Transverse colon (tissue), 4 donors: ENCODE measurements around the gene CFAP58. TPM values are rescaled to one million over a fixed set of nuclear protein-coding genes. Genes with fewer than 3 reads are reported as not detected.

Experiments
- DNase-seq: peaks from one replicate; pipeline ENCODE4 v3.0.0-alpha.2; 2019
- H3K27ac ChIP-seq, 4 donors: fragments of 200-600 bp; sonication (generic); 2 replicates each; pipeline ENCODE4 v1.5.1; 2016 to 2018; ENCODE audit warnings: inconsistent platforms in 4 of 4
- H3K27me3 ChIP-seq: fragments of 200-600 bp; sonication (generic); 2 replicates; pipeline ENCODE4 v1.5.1; 2017; ENCODE audit warnings: inconsistent platforms
- H3K36me3 ChIP-seq, 4 donors: fragments of 200-600 bp; sonication (generic); 2 replicates each; pipeline ENCODE4 v1.5.1; 2017 to 2019; ENCODE audit warnings: inconsistent platforms in 4 of 4
- H3K4me1 ChIP-seq, 4 donors: fragments of 200-600 bp; sonication (generic); 2 replicates each; pipeline ENCODE4 v1.5.1; 2017 to 2020; ENCODE audit warnings: inconsistent platforms in 4 of 4
- H3K4me3 ChIP-seq, 4 donors: fragments of 200-600 bp; sonication (generic); 1 replicate in 1 of 4; 2 replicates in 3 of 4; pipeline versions ENCODE4 v1.5.1 to v1.6.1; 2017 to 2019; ENCODE audit warnings: inconsistent platforms in 4 of 4
- H3K9me3 ChIP-seq, 2 donors: fragments of 200-600 bp; sonication (generic); 2 replicates each; pipeline ENCODE4 v1.5.1; 2017 to 2019; ENCODE audit warnings: inconsistent platforms in 2 of 2
- EP300 ChIP-seq: sonication (generic); formaldehyde crosslinking; IDR thresholded peaks from one replicate; pipeline ENCODE4 v1.6.1; 2017; ENCODE audit warnings: antibody characterized with exemption, low read depth
- POLR2A ChIP-seq: fragments of 450-650 bp; IDR thresholded peaks from one replicate; pipeline ENCODE4 v1.6.1; 2016; ENCODE audit warnings: antibody characterized with exemption, mild to moderate bottlenecking, moderate library complexity
- POLR2AphosphoS5 ChIP-seq, 3 donors: sonication (generic); formaldehyde crosslinking; IDR thresholded peaks; one replicate each; pipeline ENCODE4 v1.6.1; 2016; ENCODE audit warnings: antibody characterized with exemption in 3 of 3
- WGBS, 2 donors: methylation state at CpG; one replicate each; pipeline ENCODE4 v1.1.5; 2018; ENCODE audit warnings: low coverage in 1 of 2; 5-methylcytosine and 5-hydroxymethylcytosine counted together
- in situ Hi-C, 4 donors: fragments of 200-750 bp; cut with MboI; loops; one replicate each; pipeline versions ENCODE4 v1.15.0 to v1.15.1; 2017; ENCODE audit warnings: low sequenced_read_pairs in 3 of 4, low pct_ligation_motif_present in 1 of 4, low pct_unique_long_range_greater_than_20kb in 1 of 4
- intact Hi-C: fragments of 100-400 bp; cut with DNase I; formaldehyde crosslinking; loops from one replicate; pipeline ENCODE4 v1.15.1; 2023; ENCODE audit warnings: low total_unique reads
- total RNA-seq, 4 donors: library from RNA; depleted of rRNA; stranded (reverse); fragments of >200 nt; gene quantifications; one replicate each; pipeline ENCODE4 v1.1.0, GENCODE V29; 2016
- TF ChIP-seq, protein P1 (sequence below), 5 experiments: fragments of 200-600 bp in 3 of 5; fragments of 450-650 bp in 2 of 5; sonication (generic) in 3 of 5; IDR thresholded peaks; 1 replicate in 2 of 5; 2 replicates in 3 of 5; pipeline ENCODE4 v1.5.1; 2016 to 2017; ENCODE audit warnings: antibody characterized with exemption in 5 of 5, inconsistent platforms in 3 of 5, mild to moderate bottlenecking in 2 of 5, moderate library complexity in 1 of 5

Gene CFAP58
- total RNA-seq, 4 donors from 2014 or later = 0.16 to 0.27 TPM; not detected in 2

- no peaks in the 10 kb centered on the region for H3K9me3 ChIP-seq
- no peaks in the 10 kb centered on the region for H3K27me3 ChIP-seq
- DNase-seq = no peak
- no peaks in the 10 kb centered on the region for H3K4me1 ChIP-seq
- no peak overlapping the region for H3K4me3 ChIP-seq
- no peaks in the 10 kb centered on the region for H3K36me3 ChIP-seq
- intact Hi-C loops = no loop called here
- 40 to 57% methylated on average over 6 to 7 of the region's 7 CpGs for WGBS, 2 donors
- no peak for TF ChIP-seq POLR2A
- TF ChIP-seq EP300 = no peak
- TF ChIP-seq POLR2AphosphoS5 (IDR thresholded peaks at IDR 0.05) = no peak
- TF ChIP-seq, protein P1, sequence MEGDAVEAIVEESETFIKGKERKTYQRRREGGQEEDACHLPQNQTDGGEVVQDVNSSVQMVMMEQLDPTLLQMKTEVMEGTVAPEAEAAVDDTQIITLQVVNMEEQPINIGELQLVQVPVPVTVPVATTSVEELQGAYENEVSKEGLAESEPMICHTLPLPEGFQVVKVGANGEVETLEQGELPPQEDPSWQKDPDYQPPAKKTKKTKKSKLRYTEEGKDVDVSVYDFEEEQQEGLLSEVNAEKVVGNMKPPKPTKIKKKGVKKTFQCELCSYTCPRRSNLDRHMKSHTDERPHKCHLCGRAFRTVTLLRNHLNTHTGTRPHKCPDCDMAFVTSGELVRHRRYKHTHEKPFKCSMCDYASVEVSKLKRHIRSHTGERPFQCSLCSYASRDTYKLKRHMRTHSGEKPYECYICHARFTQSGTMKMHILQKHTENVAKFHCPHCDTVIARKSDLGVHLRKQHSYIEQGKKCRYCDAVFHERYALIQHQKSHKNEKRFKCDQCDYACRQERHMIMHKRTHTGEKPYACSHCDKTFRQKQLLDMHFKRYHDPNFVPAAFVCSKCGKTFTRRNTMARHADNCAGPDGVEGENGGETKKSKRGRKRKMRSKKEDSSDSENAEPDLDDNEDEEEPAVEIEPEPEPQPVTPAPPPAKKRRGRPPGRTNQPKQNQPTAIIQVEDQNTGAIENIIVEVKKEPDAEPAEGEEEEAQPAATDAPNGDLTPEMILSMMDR (IDR thresholded peaks at IDR 0.05) = no peak
- in situ Hi-C loops = no loop called here
- no peak overlapping the region for H3K27ac ChIP-seq
Observed at GRCh38 chr10:104487794-104488438, 134.3 kb downstream of the CFAP58 start.

- TF ChIP-seq POLR2A (no peak), POLR2AphosphoS5 (IDR thresholded peaks at IDR 0.05) (no peak), EP300 (no peak)
- TF ChIP-seq, protein P1 (IDR thresholded peaks at IDR 0.05) = no peak
- intact Hi-C loops = no loop called here
- Histone ChIP-seq H3K36me3 (no peaks in the 10 kb centered on the region), H3K27me3 (no peaks in the 10 kb centered on the region), H3K27ac (no peak overlapping the region), H3K9me3 (no peaks in the 10 kb centered on the region), H3K4me3 (no peak overlapping the region), H3K4me1 (no peaks in the 10 kb centered on the region)
- in situ Hi-C loops = no loop called here
- WGBS, 2 donors = 75 to 80% methylated on average over 1 to 2 of the region's 2 CpGs
- DNase-seq = no peak
Observed at GRCh38 chr10:104488439-104488832, 134.8 kb downstream of the CFAP58 start.

DNA sequence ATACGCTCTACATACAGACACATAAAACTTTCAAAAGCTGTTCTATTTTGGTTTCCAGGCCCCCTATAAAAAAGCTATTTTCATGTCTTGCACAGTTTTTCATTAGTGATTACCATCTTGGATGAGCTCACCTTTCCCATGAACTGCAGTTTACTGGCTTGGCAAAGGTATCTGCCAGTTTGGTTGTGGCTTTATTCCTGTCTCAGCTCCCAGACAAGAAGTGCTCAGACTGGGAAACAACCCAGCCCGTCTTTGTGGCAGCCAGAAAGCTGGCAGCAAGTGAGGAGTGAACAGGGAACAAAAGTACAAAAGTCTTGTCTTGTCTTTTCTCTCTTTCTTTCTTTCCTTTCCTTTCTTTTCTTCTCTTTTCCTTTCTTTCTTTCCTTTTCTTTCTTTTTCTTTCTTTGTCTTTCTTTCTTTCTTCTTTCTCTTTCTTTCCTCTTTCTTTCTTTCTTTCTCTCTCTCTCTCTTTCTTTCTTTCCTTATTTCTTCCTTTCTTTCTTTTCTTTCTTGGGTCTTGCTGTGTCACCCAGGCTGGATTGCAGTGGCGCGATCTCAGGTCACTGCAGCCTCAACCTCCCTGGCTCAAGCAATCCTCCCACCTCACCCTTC, 138.8 kb downstream of the CFAP58 start:
- Histone ChIP-seq H3K36me3 (no peaks in the 10 kb centered on the region), H3K27me3 (no peaks in the 10 kb centered on the region), H3K4me1 (no peaks in the 10 kb centered on the region), H3K9me3 (no peaks in the 10 kb centered on the region), H3K27ac (no peak overlapping the region), H3K4me3 (no peak overlapping the region)
- 33 to 76% methylated on average over 1 to 4 of the region's 4 CpGs for WGBS, 2 donors
- no peak for DNase-seq
- intact Hi-C loops = no loop called here
- in situ Hi-C loops = no loop called here
- TF ChIP-seq POLR2AphosphoS5 (IDR thresholded peaks at IDR 0.05) = no peak
- TF ChIP-seq POLR2A = no peak
- TF ChIP-seq EP300 = no peak
- TF ChIP-seq, protein P1 (IDR thresholded peaks at IDR 0.05) = no peak

DNA sequence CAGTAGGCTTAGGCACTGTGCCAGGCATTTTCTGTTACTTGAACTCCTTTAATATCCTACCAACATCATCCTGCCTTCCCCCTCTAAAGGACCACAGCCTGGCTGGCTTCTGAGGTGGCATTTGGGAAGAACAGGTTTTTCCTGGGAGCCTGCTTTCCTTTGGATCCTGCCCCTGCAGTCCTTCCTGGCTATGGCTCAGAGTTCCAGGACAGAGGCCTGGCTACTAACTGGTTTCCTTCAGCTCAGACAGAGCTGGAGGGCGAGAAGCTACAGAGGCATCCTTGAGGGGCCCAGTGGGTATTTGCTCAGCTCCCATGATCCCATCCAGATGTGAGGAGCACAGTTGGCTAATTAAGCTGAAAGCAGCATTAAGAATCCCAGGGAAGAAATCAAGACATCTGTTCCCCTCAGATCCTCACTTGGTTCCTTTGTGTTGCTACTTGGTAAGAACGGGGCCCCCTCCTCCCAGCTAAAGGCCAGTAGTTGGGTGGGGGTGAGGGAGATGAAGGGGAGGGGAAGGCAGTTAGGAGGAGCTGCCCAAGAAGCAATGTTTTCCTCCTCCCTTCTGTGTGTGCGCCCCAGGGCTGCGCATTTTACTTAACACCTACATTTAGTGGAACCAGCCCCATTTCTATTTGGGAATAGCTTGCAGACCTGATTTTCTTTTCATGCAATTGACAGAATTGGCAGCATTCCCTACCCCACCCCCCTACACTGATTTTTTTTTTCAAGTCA, 144.9 kb downstream of the CFAP58 start:
- no peak overlapping the region for H3K4me3 ChIP-seq
- DNase-seq = no peak
- intact Hi-C loops = no loop called here
- no peak overlapping the region for H3K27ac ChIP-seq
- 40 to 72% methylated on average over 1 to 4 of the region's 4 CpGs for WGBS, 2 donors
- in situ Hi-C loops = no loop called here
- no peaks in the 10 kb centered on the region for H3K27me3 ChIP-seq
- no peaks in the 10 kb centered on the region for H3K4me1 ChIP-seq
- H3K9me3 ChIP-seq = no peaks in the 10 kb centered on the region
- TF ChIP-seq POLR2AphosphoS5 (IDR thresholded peaks at IDR 0.05) = no peak
- TF ChIP-seq POLR2A = no peak
- TF ChIP-seq, protein P1 (IDR thresholded peaks at IDR 0.05) = no peak
- TF ChIP-seq EP300 = no peak
- H3K36me3 ChIP-seq = no peaks in the 10 kb centered on the region
